WTC11 (cell line): ENCODE measurements around the gene DYNC1I1. TPM values are rescaled to one million over a fixed set of nuclear protein-coding genes. Genes with fewer than 3 reads are reported as not detected.

ENCODE experiments used
- ATAC-seq: fragments of 200-7000 bp; cut with Tn5 transposase; 2 replicates; pipeline ENCODE4 v1.10.0; 2021; ENCODE audit warnings: mild to moderate bottlenecking, moderate library complexity
- CTCF ChIA-PET: fragments of 300-600 bp; sonication (Branson Sonifier 250); formaldehyde crosslinking; loops from one replicate; lab custom pipeline; 2021; ENCODE audit warnings: antibody characterized with exemption; lab: Charles Lee
- POLR2A ChIA-PET: fragments of 350-600 bp; sonication (Branson Sonifier 250); formaldehyde crosslinking; loops from one replicate; lab custom pipeline; 2021; ENCODE audit warnings: antibody characterized with exemption; lab: Charles Lee
- DNase-seq: peaks from one replicate; pipeline ENCODE4 v3.0.0; 2021; ENCODE audit warnings: low spot score
- H3K27ac Mint-ChIP-seq: 2 replicates; pipeline ENCODE4 v1.8.0; 2021; ENCODE audit warnings: mixed read lengths
- H3K27me3 Mint-ChIP-seq: 2 replicates; pipeline ENCODE4 v1.8.0; 2021; ENCODE audit warnings: low read depth, mild to moderate bottlenecking, moderate library complexity, mixed read lengths
- H3K36me3 Mint-ChIP-seq: 2 replicates; pipeline ENCODE4 v1.8.0; 2021; ENCODE audit warnings: mixed read lengths
- H3K4me1 Mint-ChIP-seq: 2 replicates; pipeline ENCODE4 v1.8.0; 2022; ENCODE audit warnings: mixed read lengths
- H3K4me3 Mint-ChIP-seq: 2 replicates; pipeline ENCODE4 v1.8.0; 2021; ENCODE audit warnings: mild to moderate bottlenecking, moderate library complexity, mixed read lengths
- H3K9me3 Mint-ChIP-seq: 2 replicates; pipeline ENCODE4 v1.8.0; 2021; ENCODE audit warnings: mixed read lengths
- ATF1 ChIP-seq: sonication (generic); formaldehyde crosslinking; IDR thresholded peaks from 2 replicates; pipeline ENCODE4 v1.8.1; 2023; ENCODE audit warnings: mild to moderate bottlenecking, moderate library complexity, missing genetic modification reagents
- CBFB ChIP-seq: sonication (generic); formaldehyde crosslinking; IDR thresholded peaks from 2 replicates; pipeline ENCODE4 v1.8.1; 2022; ENCODE audit warnings: mild to moderate bottlenecking, low read depth, missing genetic modification reagents
- ESRRA ChIP-seq: sonication (generic); formaldehyde crosslinking; IDR thresholded peaks from 2 replicates; pipeline ENCODE4 v1.8.1; 2022; ENCODE audit warnings: mild to moderate bottlenecking, missing genetic modification reagents, borderline replicate concordance
- FOXJ3 ChIP-seq: sonication (generic); formaldehyde crosslinking; IDR thresholded peaks from 2 replicates; pipeline ENCODE4 v1.9.0; 2021; ENCODE audit warnings: missing genetic modification reagents, mild to moderate bottlenecking, borderline replicate concordance
- GABPB1 ChIP-seq: sonication (generic); formaldehyde crosslinking; IDR thresholded peaks from 2 replicates; pipeline ENCODE4 v1.8.1; 2023; ENCODE audit warnings: mild to moderate bottlenecking, missing genetic modification reagents
- GTF2I ChIP-seq: fragments of 250-450 bp; sonication (Bioruptor Pico); conservative IDR thresholded peaks from 2 replicates; pipeline ENCODE4 v1.4.0; 2021; ENCODE audit warnings: mild to moderate bottlenecking
- JUN ChIP-seq: sonication (generic); formaldehyde crosslinking; IDR thresholded peaks from 2 replicates; pipeline ENCODE4 v1.8.0; 2023; ENCODE audit warnings: mild to moderate bottlenecking, missing genetic modification reagents
- NR1H2 ChIP-seq: sonication (generic); formaldehyde crosslinking; IDR thresholded peaks from 2 replicates; pipeline ENCODE4 v1.9.0; 2021; ENCODE audit warnings: mild to moderate bottlenecking, moderate library complexity, missing genetic modification reagents
- NR2C2 ChIP-seq: sonication (generic); formaldehyde crosslinking; IDR thresholded peaks from 2 replicates; pipeline ENCODE4 v1.8.0; 2022; ENCODE audit warnings: mild to moderate bottlenecking, missing genetic modification reagents
- ZNF138 ChIP-seq: sonication (generic); formaldehyde crosslinking; conservative IDR thresholded peaks from 2 replicates; pipeline ENCODE4 v1.8.1; 2022; ENCODE audit warnings: mild to moderate bottlenecking, moderate library complexity, missing genetic modification reagents
- ZNF317 ChIP-seq: sonication (generic); formaldehyde crosslinking; IDR thresholded peaks from 2 replicates; pipeline ENCODE4 v1.8.1; 2023; ENCODE audit warnings: low read depth, mild to moderate bottlenecking, moderate library complexity, missing genetic modification reagents, borderline replicate concordance
- total RNA-seq: library from RNA; stranded (reverse); gene quantifications from 3 replicates; pipeline ENCODE4 v1.2.3, GENCODE V29; 2021
- TF ChIP-seq, protein P1 (sequence below): sonication (generic); formaldehyde crosslinking; IDR thresholded peaks from 2 replicates; pipeline ENCODE4 v1.8.0; 2022; ENCODE audit warnings: missing genetic modification reagents
- TF ChIP-seq, protein P2 (sequence below): sonication (generic); formaldehyde crosslinking; IDR thresholded peaks from 2 replicates; pipeline ENCODE4 v1.8.1; 2023; ENCODE audit warnings: mild to moderate bottlenecking, missing genetic modification reagents, moderate library complexity
- TF ChIP-seq, protein P3 (sequence below): sonication (generic); formaldehyde crosslinking; IDR thresholded peaks from 2 replicates; pipeline ENCODE4 v1.8.0; 2023; ENCODE audit warnings: missing genetic modification reagents
- TF ChIP-seq, protein P4 (sequence below): sonication (generic); formaldehyde crosslinking; IDR thresholded peaks from 2 replicates; pipeline ENCODE4 v1.8.0; 2022; ENCODE audit warnings: mild to moderate bottlenecking, missing genetic modification reagents
- TF ChIP-seq, protein P5 (sequence below): fragments of 200-600 bp; IDR thresholded peaks from 2 replicates; pipeline ENCODE4 v1.8.0; 2022; ENCODE audit warnings: antibody characterized with exemption
- TF ChIP-seq, protein P6 (sequence below): sonication (generic); formaldehyde crosslinking; IDR thresholded peaks from 2 replicates; pipeline ENCODE4 v1.8.1; 2023; ENCODE audit warnings: mild to moderate bottlenecking, missing genetic modification reagents

The DYNC1I1 gene
- total RNA-seq, 1 experiment from 2014 or later: 2.8 TPM

DNA sequence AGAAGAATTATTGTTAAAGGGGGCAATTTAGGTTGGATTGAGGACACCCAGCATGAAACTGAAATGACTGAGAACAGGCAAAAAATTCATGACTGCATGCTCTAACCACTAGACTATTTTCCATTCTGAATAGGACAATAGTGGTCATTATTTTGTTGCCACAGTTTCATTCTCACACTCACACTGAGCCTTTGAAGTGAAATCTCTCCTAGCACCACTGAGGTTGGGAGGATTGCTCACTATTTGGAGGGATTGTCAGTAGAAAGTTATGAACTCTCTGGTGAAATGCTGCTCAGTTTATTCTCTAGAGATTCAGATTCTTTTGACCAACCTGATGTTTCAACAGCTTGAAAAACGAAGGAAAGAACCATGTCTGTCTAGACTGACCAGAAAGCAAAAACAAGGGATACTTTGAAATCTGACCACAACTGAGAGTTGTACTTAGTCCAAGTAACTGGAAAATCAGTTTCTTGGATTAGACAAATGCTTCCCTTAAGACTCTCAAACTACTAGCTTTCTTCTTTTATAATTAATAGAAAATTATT is 191.2 kb downstream of the DYNC1I1 start (continued):
- TF ChIP-seq, protein P1, sequence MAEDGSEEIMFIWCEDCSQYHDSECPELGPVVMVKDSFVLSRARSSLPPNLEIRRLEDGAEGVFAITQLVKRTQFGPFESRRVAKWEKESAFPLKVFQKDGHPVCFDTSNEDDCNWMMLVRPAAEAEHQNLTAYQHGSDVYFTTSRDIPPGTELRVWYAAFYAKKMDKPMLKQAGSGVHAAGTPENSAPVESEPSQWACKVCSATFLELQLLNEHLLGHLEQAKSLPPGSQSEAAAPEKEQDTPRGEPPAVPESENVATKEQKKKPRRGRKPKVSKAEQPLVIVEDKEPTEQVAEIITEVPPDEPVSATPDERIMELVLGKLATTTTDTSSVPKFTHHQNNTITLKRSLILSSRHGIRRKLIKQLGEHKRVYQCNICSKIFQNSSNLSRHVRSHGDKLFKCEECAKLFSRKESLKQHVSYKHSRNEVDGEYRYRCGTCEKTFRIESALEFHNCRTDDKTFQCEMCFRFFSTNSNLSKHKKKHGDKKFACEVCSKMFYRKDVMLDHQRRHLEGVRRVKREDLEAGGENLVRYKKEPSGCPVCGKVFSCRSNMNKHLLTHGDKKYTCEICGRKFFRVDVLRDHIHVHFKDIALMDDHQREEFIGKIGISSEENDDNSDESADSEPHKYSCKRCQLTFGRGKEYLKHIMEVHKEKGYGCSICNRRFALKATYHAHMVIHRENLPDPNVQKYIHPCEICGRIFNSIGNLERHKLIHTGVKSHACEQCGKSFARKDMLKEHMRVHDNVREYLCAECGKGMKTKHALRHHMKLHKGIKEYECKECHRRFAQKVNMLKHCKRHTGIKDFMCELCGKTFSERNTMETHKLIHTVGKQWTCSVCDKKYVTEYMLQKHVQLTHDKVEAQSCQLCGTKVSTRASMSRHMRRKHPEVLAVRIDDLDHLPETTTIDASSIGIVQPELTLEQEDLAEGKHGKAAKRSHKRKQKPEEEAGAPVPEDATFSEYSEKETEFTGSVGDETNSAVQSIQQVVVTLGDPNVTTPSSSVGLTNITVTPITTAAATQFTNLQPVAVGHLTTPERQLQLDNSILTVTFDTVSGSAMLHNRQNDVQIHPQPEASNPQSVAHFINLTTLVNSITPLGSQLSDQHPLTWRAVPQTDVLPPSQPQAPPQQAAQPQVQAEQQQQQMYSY (CRISPR knock-in tag): no peak

DNA sequence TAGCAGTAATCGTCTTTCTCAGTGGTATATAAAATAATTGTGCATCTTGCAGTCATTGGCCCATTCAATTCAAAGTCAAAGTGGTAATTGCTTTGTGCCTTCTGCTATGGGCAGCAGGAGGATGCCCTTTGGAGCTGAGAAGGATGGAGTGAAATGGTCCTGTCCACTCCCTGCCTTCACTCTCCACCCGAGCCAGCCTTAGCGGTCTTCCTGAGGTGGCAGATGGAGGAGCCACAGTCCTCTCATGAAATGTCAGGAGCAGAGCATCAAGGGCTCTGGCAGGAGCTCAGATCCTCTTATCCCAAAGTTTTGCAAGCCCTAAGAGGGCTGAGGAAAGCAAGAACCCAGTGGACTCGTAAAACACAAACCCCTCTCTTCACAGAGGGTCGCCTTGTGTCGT is 199.4 kb downstream of the DYNC1I1 start:
- ATAC-seq (no peak), DNase-seq (no peak)
- H3K4me1 Mint-ChIP-seq: peaks cover 5% of the 10 kb centered on the region
- no peak for TF ChIP-seq FOXJ3 (CRISPR knock-in tag)
- TF ChIP-seq, protein P2, sequence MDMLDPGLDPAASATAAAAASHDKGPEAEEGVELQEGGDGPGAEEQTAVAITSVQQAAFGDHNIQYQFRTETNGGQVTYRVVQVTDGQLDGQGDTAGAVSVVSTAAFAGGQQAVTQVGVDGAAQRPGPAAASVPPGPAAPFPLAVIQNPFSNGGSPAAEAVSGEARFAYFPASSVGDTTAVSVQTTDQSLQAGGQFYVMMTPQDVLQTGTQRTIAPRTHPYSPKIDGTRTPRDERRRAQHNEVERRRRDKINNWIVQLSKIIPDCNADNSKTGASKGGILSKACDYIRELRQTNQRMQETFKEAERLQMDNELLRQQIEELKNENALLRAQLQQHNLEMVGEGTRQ (CRISPR knock-in tag): no peak
- TF ChIP-seq, protein P3, sequence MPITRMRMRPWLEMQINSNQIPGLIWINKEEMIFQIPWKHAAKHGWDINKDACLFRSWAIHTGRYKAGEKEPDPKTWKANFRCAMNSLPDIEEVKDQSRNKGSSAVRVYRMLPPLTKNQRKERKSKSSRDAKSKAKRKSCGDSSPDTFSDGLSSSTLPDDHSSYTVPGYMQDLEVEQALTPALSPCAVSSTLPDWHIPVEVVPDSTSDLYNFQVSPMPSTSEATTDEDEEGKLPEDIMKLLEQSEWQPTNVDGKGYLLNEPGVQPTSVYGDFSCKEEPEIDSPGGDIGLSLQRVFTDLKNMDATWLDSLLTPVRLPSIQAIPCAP (CRISPR knock-in tag): no peak
- no peak for TF ChIP-seq ESRRA (CRISPR knock-in tag)
- TF ChIP-seq ZNF317 (CRISPR knock-in tag): no peak
- TF ChIP-seq ATF1 (CRISPR knock-in tag): no peak
- no peak for TF ChIP-seq CBFB (CRISPR knock-in tag)
- TF ChIP-seq, protein P4, sequence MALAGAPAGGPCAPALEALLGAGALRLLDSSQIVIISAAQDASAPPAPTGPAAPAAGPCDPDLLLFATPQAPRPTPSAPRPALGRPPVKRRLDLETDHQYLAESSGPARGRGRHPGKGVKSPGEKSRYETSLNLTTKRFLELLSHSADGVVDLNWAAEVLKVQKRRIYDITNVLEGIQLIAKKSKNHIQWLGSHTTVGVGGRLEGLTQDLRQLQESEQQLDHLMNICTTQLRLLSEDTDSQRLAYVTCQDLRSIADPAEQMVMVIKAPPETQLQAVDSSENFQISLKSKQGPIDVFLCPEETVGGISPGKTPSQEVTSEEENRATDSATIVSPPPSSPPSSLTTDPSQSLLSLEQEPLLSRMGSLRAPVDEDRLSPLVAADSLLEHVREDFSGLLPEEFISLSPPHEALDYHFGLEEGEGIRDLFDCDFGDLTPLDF (CRISPR knock-in tag): no peak
- TF ChIP-seq GTF2I (CRISPR knock-in tag): no peak
- TF ChIP-seq, protein P5, sequence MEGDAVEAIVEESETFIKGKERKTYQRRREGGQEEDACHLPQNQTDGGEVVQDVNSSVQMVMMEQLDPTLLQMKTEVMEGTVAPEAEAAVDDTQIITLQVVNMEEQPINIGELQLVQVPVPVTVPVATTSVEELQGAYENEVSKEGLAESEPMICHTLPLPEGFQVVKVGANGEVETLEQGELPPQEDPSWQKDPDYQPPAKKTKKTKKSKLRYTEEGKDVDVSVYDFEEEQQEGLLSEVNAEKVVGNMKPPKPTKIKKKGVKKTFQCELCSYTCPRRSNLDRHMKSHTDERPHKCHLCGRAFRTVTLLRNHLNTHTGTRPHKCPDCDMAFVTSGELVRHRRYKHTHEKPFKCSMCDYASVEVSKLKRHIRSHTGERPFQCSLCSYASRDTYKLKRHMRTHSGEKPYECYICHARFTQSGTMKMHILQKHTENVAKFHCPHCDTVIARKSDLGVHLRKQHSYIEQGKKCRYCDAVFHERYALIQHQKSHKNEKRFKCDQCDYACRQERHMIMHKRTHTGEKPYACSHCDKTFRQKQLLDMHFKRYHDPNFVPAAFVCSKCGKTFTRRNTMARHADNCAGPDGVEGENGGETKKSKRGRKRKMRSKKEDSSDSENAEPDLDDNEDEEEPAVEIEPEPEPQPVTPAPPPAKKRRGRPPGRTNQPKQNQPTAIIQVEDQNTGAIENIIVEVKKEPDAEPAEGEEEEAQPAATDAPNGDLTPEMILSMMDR: no peak
- TF ChIP-seq, protein P6, sequence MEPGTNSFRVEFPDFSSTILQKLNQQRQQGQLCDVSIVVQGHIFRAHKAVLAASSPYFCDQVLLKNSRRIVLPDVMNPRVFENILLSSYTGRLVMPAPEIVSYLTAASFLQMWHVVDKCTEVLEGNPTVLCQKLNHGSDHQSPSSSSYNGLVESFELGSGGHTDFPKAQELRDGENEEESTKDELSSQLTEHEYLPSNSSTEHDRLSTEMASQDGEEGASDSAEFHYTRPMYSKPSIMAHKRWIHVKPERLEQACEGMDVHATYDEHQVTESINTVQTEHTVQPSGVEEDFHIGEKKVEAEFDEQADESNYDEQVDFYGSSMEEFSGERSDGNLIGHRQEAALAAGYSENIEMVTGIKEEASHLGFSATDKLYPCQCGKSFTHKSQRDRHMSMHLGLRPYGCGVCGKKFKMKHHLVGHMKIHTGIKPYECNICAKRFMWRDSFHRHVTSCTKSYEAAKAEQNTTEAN (CRISPR knock-in tag): no peak
- no peak for TF ChIP-seq NR2C2 (CRISPR knock-in tag)
- H3K36me3 Mint-ChIP-seq: no peaks in the 10 kb centered on the region
- no peak overlapping the region for H3K4me3 Mint-ChIP-seq
- ChIA-PET POLR2A (no interaction called here), CTCF (no interaction called here)
- no peak overlapping the region for H3K27ac Mint-ChIP-seq
- H3K9me3 Mint-ChIP-seq: no peaks in the 10 kb centered on the region
- H3K27me3 Mint-ChIP-seq: no peaks in the 10 kb centered on the region; the same call in 1 of the 2 replicates

DNA sequence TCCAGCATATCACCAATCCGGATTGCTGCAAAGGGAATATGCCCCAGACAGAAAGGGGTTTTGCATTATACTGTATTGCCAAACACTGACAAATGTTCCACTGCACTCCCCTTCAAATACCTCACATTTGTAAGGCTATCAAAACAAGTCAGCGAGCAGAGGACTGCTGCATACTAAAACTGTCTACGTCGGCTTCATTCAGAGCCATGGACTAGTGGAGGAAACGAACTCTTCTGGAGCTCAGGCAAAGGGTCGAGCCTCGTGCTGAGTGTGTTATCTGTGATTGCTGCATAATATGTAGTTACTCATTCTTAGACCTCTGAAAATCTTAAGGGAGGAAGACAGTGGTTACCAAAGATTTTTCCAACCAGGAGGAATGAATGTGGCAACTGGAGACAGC is 200.2 kb downstream of the DYNC1I1 start:
- H3K4me3 Mint-ChIP-seq: no peak overlapping the region
- no peak for TF ChIP-seq JUN (CRISPR knock-in tag)
- TF ChIP-seq GABPB1: no peak
- TF ChIP-seq ZNF317 (CRISPR knock-in tag): no peak
- no peak for TF ChIP-seq NR1H2
- TF ChIP-seq, protein P2 (CRISPR knock-in tag): no peak
- no peak for TF ChIP-seq ZNF138 (CRISPR knock-in tag)
- TF ChIP-seq, all 79 proteins: peak for 0
- POLR2A ChIA-PET: no interaction called here
- ATAC-seq (no peak), DNase-seq (no peak)
- H3K4me1 Mint-ChIP-seq: peaks cover 5% of the 10 kb centered on the region
- no peaks in the 10 kb centered on the region; the same call in 1 of the 2 replicates for H3K27me3 Mint-ChIP-seq
- H3K9me3 Mint-ChIP-seq: no peaks in the 10 kb centered on the region
- no peak overlapping the region for H3K27ac Mint-ChIP-seq
- H3K36me3 Mint-ChIP-seq: no peaks in the 10 kb centered on the region
- CTCF ChIA-PET: no interaction called here
